Daoy (cell line): ENCODE results near the gene IGIP. TPM values are rescaled to one million over a fixed set of nuclear protein-coding genes. Genes with fewer than 3 reads are reported as not detected.
"Not testable (repeated sequence)": the region's sequence is repeated elsewhere in the genome, so short reads cannot be mapped to it uniquely, and the experiment has no call there.

Source experiments
- DNase-seq: peaks from one replicate; pipeline ENCODE4 v3.0.0-alpha.2; 2015; ENCODE audit warnings: low read depth
- total RNA-seq: library from RNA; depleted of rRNA; stranded (reverse); fragments of >200 nt; shearing (Covaris generic); gene quantifications from 2 replicates; pipeline ENCODE4 v1.2.3, GENCODE V29; 2014

Gene IGIP
- total RNA-seq, 1 experiment from 2014 or later = 1.8 TPM

DNA sequence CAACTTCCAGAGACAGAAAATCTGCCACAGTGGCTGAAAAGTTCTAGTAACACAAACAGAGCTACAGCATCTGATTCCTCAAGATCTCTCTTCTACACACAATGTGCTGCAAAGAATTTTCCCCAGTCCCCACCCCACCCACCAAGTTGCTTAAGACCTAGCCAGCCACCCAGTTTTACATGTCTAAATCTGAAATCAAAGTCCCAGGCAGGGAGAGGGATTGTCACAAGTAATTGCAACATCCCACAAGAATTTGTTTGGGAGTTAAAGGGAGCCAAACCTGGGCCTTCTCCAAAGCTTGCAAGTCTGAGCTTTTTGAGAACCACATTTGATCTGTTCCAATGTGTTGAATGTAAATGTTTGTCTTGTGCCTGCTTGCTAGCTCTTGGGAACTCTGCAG, 15.5 kb downstream of the IGIP start:
- no peak for DNase-seq

DNA sequence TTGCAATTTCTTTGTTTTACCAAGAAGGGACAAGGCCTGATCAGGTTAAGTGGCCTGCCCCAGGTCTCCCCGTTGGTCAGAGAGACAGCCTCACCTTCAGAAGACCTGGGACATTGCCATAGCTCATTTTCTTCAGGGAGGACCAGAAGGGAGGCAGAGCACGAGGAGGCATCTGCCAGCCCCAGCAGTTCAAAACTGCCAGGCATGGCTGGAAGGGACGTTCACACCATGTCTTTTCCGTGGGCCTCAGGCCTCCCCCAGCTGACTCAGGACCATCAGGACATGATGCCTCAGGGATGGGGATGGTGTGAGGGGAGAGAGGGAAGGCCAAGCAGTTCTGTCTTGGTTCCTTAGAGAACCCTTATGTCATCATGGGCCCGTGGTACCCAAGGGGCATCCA, 16.5 kb downstream of the IGIP start:
- DNase-seq = no peak

DNA sequence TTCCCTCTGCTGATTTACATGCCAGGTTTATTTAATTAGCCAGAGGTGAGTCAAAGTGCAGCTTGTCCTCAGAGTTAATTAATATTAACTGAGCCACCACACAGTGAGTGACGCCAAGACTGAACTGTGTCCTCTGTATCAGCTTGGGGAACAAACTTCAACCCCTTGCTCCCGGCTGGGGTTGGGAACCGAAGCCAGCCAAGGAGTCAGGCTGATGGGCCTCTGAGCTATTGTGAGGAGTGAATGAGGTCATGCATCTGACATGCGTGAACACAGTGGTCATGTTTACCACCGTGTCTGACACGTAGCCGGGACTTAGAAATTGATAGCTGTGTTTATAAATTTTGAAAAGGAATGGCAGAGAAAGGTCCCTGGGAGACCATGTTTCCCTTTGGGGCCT, 17.1 kb downstream of the IGIP start:
- no peak for DNase-seq

DNA sequence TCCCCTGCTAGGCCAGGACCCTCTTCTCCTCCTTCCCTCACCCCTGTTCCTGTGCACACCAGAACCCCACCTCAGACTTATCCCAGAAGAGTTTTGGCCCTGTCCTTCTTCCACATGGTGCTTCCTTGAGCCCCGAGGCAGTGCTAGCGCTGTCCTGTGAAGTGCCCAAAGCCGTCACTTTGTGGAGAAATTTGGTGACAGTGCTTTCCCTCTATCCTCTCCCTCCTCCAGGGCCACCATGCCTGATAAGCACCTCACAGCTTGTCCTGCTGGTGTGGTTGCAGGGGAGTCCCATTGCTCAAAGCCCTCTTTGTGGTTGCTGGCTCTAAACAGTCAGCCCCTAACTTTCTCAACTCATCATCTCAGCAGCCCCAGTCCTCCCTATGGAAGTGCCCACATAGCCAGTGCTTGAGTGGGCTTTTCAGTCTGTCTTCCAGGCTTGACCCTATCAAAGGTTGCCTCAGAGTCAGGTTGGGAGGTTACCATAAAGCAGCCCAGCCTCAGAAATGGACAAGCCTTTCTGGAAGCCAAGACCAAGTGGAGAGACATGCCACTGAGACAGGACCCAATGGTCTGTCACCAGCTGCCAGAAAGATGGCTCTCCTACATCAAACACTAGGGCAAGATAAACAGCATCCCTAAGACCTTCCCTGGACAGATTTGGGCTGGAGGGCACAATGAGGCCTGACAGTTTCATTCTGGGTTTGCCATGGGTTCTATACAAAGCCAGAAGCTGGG, 18.0 kb downstream of the IGIP start:
- no peak for DNase-seq

DNA sequence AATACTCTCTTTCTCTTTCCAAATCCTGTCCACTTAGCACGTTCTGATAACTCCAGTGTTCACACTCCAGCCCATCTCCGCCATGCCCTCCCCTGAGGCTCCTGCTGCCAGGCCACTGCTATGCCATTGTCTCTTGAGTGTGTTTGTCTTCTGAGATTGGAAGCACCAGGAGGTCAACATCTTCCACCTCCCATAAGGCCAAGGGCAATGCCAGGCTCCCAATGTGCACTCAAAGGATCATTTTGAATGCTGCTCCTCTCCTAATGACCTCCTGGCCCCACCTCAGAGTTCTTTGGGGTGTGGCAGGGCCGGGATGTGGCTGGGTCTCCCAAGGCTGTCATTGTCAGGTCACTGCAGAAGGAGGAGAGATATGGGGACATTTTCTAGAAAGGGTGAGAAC, 19.5 kb downstream of the IGIP start:
- DNase-seq = no peak

DNA sequence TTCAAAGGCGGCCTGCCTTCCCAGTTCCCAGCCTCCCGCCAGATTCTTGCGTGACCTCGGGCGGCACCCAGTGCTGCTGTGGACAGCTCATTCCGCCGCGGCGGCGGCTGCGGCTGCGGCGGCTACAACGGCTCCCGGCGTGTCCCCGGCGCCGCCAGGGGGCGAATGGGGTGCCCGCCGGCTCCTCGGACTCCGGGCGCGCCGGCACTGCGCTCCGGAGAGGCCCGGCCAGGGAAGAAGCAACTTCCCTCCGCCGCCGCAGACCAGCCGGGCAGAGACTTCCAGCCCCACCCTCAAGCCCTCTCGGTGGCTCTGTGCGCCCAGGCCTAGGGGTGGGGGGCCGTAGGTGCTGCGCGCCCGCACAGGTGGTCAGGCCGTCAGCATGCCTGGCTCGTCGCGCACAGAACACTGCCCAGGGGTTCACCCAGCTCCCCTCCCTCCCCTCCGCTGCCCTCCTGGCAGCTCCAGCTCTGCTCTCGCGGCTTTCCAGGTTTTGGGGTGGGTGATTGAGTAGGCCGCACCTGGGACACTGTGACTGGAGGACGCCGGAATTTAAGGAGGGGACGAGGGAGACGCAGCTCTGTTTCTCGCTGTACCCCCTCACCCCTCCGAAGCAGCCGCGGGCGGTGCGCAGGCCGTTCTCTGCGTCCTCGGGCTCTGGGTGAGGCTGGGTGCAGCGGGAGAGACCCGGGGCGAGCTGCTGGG, 20.2 kb downstream of the IGIP start:
- peak; percentile 74 for DNase-seq

DNA sequence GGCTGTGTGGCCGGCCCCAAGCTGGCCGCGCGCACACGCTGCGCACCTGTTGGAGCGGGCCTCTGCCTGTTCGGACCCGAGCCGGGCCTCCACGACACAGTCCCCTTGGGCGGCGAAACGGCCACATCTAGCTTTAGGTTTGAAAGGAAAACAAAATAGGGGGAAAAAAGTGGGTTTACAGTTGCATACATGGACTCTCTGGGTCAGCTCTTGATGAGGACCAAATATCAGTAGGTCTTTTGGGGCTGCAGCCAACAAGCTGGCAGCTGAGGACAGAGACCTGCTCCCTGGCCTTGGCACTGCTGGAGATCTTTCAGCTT, 20.7 kb downstream of the IGIP start:
- DNase-seq = no peak

DNA sequence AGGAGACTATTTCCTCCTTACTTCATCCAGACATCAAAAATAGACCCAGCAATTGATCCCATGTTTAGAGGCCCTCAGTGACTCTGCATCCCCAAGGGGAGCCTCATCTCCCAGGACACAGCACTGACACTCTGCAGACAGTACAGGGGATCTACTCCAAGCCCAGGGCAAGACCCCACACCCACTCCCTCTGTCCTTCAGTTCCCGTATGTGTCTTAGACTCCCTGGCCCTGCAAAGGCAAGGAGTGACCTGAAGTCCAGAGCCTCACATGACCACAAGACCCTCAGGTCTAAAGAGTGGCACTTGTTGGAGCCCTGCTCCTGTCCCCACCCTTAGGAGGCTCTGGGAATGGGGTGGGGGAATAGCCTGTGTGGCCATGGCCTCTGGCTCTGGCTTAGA, 21.7 kb downstream of the IGIP start:
- no peak for DNase-seq

DNA sequence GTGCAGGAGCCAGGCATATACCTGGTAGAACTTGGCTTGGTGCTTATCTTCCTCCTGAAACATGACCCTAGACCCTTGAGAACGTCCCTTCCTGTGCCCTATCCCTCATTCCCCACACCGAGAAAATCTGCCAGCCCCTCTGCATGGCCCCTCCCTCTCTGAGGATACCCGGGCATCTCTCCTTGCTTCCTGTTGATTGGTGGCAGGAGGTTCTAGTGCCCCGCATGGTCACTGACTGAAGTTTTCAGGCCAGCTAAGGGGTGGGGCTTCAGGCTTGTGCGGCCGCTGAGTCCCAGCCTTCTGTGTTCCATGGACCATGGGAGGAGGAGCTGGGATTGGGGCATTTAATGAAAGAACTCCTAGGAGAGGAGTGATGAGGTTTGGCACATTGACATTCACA, 22.8 kb downstream of the IGIP start:
- DNase-seq = no peak

DNA sequence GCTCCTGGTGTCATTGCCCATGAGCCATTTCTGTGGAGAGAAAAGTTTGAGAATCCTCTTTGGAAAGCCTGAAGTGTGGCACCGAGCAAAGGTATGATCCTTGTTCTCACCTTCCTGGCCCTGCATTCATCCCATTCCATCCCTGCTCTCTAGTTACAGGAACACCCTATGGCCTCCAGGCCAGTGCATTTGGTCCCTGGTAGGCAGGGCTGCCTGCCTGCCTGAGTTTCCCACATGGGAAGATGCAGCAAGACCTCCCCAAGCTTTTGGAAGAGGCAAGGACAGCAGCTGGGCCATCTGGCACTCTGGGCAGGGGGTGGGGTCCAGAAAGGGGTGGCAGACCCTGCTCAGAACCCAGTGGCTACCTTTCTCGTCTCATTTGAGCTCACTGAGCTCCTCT, 24.5 kb downstream of the IGIP start:
- no peak for DNase-seq

DNA sequence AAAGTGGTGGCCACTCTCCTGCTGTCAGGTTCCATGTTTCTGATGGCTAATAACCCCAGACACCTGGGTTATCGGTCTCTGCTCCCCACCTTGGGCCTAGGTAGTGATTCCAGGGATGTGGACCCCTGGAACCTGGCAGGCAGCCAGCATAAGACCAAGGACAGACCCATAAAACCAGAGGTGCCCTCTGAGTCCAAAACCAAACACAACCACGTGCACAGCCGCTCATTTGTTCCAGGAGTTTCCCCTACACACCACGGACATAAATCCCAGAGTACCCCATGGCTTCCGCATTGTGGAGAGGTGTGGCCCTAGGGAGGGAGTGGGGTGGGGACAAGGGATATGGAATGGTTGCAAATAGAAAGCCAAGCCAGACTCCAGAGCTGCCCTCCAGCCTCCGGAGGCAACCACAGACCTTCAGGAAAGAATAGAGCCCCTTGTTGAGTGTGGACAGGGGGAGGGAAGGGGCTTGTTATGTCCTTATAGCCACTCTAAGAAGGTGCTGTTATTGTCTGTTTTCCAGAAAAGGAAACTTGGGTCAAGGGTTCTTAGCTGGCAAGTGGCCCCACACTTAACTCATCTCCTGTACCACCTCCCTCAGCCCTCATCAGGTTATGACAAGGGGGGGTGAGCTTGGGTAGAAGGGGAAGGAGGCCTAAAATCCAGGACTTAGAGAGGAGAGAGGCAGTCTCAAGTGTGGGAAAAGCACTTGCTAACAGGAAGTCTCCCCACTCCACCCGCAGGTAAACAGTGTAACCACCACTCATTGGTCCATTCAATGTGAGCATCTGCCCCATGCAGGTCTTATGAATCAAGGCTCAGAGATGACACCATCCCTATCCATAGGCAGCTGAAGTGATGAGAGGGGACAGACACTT, 25.6 kb downstream of the IGIP start:
- no peak for DNase-seq

DNA sequence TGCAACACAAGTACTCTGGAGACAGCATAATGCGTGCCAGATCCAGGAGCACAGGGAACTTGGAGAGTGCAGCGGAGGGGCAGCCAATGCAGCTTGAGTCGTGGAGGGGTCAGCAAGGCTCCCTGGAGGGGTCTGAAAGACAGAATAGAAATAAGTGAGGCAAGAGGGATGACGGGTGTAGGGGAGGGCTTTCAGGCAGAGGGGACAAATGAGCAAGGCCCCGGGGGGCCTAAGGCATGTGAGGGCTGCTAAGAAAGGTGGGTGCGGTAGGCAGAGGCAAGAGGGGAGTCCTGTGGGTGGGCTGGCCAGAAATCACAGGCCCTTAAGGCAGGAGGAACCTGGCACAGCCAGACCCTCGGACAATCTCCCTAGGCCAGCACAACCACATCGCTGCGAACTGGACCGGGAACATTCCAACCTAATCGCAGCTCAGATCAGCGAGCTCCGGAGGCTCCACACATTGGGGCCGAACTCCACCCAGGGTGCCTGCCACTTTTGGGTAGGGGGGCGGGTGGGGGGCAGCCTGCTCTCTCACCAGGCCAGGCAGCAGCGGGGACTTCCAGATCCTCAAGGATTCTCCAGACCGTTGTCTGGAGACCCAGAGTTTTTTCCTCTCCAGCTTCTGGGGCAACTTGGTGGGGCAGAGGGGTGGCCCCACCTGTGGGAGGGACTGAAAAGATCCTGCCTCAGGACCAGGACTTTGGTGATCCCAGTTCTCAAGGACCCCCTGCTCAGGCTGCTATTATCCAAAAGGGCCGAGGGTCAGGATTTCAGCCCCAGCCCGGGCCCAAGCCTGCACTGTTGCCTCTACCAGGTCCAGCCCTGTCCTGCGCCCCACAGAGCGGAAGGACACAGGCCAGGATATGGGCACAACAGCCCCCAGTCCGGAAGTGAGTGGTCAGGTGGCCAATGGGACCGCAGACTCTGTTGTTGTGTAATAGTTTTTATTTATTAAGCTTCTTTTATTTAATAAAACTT, 26.6 kb downstream of the IGIP start:
- DNase-seq = no peak

DNA sequence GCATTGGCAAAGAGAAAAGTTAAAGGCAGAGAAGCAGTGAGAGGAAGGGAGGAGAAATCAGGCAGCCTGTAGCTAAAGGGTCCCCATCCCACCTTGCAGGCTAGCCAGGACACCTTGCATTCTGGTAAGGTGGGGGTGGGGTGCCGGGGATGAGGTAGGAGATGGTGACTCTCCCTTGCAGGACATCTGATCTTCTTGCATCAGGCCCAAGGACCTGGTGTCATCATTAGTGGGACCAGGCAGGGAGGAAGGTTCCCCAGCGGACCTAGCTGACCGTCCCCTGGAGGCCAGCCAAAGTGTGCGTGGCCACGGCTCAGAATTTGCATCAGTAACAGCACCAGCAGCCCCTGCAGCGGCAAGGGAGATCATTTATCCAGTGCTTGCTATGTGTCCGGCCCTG, 27.5 kb downstream of the IGIP start:
- DNase-seq = no peak

DNA sequence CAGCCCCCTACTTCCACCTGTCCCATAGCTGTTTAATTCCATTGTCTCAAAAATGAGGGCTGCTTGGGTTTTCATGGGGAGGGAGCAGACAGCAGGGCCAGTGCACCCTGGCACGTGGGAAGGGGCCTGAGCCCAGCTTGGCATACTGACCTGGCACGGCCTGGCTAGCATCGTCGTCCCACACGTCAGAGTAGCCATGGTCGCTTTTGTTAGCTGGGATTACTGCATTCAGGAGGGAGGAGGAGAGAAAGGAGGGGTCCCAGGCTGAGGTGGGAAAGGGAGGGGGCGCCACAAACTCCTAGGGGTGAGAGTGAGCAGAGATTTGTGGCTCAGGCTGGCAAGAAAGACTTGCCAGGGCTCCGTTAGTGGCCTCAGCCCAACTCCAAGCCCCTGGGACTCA, 28.2 kb downstream of the IGIP start:
- no peak for DNase-seq

DNA sequence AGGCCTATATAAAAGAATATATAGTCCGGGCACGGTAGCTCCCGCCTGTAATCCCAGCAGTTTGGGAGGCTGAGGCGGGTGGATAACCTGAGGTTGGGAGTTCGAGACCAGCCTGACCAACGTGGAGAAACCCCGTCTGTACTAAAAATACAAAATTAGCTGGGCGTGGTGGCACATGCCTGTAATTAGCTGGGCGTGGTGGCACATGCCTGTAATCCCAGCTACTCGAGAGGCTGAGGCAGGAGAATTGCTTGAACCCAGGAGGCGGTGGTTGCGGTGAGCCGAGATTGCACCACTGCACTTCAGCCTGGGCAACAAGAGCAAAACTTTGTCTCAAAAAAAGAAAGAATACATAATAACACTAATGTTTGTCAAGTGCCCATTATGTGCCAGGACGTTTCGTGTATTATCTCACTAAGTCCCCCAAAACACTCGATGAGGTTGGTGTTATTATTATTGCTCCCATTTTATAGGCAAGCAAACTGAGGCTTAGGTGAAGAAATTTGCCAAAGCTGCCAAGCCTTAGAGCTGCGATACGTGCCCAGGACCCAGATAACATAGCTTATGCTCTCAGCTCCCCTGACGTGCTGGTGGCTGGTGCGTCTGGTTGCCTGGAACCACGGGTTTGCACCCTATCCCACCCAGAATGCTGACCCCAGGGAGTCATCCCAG, 29.1 kb downstream of the IGIP start:
- not testable (repeated sequence) for DNase-seq

DNA sequence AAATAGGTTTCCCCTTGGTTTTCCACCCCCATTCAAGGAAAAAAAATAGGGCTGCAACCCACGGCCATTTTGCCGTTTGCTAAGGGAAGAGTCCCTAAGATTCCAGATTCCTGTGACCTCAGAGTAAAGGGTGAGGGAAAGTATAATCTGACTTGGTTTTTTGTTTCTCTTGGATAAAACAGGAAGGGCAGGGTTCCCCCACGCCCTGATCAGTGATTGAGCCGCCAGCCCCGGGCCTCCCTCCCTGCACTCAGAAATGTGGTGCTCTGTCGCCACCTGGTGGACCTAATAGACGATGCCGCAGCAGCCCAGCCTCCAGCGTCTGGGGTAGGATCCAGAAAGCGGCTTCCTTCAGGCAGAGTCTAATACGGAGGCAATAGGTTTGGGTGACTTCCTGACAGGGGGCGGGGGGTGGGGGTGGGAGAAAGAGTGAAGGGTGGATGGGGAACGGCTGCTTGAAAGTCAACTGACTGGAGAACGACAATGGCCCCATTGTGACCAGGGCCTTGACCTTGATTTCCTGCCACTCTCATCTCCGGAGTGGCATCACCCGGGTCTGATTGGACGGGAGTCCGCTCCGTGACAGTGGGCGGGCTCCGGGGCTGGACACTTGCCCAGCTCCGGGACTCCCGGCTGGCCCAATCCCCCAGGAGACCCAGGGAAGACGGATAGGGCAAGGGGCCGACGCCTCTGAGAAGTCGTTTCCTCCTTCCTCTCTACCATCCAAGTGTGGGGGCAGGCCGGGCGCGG, 31.5 kb downstream of the IGIP start:
- DNase-seq = peak; percentile 89

DNA sequence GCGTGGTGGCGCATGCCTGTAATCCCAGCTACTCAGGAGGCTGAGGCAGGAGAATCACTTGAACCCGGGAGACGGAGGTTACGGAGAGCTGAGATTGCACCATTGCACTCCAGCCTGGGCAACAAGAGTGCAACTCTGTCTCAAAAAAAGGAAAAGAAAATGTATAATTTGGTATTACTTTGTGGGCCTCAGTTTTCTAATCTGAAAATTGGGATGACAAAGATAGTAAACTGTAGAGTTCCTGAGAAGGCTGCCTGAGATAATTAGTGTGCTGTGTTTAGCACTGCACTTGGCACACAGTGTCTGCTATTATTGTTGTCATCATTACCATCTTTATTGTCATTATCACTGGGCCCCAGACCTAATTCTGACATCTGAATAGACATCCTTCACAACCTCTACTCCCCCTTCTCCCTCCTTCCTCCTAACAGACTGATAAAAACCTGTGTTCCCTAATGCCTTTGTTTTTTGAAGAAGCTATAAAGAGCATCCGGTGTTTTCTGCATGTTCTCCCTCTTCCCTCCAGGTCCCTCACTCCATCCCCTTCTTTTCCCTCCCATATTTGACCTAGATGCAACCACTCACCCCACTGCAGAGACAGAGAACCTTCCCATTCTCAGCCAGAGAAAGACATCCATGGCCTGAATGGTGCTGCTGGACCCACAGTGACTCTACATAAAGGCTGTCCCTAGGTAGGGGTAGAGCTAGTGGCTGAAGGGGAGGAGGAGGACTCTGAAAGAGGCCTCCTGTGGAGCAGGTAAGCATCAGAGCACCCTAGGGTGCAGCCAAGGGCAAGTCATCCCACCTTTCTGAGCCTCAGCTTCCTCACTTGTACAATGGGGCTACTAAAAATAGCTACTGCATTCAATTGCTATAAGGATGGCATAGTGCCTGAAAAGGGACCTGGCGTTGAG, 33.5 kb downstream of the IGIP start:
- no peak for DNase-seq

DNA sequence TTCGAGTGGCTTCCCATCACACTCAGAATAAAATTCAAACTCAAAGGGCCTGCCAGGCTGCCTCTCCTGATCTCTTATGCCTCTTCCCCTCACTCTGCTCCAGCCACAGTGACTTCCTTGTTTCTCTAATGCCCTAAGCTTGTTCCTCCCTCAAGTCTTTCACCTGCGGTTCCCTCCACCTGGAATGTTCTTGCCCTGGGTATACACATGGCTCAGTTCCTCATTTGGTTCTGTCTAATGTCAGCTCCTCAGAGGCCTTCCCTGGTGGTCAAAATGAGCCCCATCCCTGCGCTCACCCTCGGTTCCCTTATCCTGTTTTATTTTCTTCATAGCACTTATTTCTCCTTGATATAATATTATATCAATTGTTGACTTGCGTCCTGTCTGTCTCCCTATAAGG, 36.5 kb downstream of the IGIP start:
- no peak for DNase-seq

DNA sequence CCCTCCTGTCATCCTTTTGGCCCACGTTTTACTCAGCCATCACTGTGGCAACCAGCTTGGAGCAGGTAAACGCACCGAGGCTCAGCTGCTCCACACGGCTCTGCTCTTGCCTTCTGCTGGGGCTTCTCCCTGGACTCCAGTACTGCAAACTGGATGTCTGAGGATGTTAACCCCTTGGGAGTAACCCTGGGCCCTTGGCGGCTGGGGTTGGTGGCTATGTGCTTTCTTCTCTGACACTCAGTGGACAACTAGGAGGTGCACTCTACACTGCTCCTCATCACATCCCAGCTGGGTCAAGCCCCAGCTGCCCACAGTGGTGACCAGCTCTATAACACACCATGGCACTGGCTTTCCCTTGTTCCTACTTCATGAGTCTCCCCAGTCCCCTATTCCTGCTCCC, 37.0 kb downstream of the IGIP start:
- no peak for DNase-seq
